K562 (cell line): ENCODE data around the gene P2RX2.

Source experiments
- TF ChIP-seq, protein P1 (sequence below), 3 experiments: fragments of 200-800 bp in 1 of 3; sonication (Bioruptor generic) in 1 of 3; sonication (generic) in 1 of 3; formaldehyde crosslinking in 1 of 3; IDR thresholded peaks; 2 replicates each; pipeline versions ENCODE4 v1.6.1 to v1.8.0; 2016 to 2022; ENCODE audit warnings: mild to moderate bottlenecking in 2 of 3, missing compliant biosample characterization in 2 of 3, missing genetic modification characterization in 2 of 3, missing genetic modification reagents in 1 of 3
- TF ChIP-seq, protein P2 (sequence below), 3 experiments: IDR thresholded peaks in 2 of 3; conservative IDR thresholded peaks in 1 of 3; 2 replicates each; pipeline ENCODE4 v1.5.1; 2011 to 2012; ENCODE audit warnings: low read length in 3 of 3, mild to moderate bottlenecking in 3 of 3, control low read depth in 2 of 3, improper control_type of control experiment in 1 of 3, inconsistent platforms in 1 of 3, low read depth in 1 of 3, mixed read lengths in 1 of 3, moderate library complexity in 1 of 3; ENCODE audit not compliant: insufficient read depth in 2 of 3

DNA sequence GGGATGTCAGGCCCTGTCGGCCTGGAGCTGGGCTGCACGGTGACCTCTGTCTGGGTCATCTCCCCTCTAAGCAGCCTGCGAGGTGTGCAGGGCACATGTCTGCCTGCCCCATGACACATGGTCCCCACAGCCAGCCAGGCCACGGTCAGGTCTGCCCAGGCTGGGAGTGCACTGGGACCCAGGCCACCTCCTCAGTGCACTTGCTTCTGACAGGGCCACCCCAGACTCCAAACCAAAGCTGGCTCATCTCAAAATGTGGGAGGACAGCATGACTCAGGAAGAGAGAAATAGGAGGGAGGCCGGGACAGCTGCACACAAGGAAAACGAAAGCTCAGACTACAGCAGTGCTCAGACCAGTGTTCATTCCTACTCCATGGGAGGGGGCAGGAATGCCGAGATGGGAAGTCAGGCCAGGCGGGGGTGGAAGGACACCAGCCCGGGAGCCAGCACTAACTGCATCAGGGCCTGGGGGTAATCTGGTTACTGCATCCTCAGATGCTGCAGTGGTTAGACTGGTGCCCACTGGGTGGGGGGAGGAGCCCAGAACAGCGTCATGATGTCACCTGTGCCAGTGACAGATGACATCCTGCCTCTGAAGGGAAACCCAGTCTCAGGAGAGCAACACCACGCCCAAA, 4.0 kb downstream of the P2RX2 start:
- TF ChIP-seq, protein P1, sequence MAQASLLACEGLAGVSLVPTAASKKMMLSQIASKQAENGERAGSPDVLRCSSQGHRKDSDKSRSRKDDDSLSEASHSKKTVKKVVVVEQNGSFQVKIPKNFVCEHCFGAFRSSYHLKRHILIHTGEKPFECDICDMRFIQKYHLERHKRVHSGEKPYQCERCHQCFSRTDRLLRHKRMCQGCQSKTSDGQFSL (CRISPR knock-in tag; IDR thresholded peaks at IDR 0.05), result no peak
- TF ChIP-seq, protein P1 (tag; IDR thresholded peaks at IDR 0.05), result no peak
- TF ChIP-seq, protein P2, sequence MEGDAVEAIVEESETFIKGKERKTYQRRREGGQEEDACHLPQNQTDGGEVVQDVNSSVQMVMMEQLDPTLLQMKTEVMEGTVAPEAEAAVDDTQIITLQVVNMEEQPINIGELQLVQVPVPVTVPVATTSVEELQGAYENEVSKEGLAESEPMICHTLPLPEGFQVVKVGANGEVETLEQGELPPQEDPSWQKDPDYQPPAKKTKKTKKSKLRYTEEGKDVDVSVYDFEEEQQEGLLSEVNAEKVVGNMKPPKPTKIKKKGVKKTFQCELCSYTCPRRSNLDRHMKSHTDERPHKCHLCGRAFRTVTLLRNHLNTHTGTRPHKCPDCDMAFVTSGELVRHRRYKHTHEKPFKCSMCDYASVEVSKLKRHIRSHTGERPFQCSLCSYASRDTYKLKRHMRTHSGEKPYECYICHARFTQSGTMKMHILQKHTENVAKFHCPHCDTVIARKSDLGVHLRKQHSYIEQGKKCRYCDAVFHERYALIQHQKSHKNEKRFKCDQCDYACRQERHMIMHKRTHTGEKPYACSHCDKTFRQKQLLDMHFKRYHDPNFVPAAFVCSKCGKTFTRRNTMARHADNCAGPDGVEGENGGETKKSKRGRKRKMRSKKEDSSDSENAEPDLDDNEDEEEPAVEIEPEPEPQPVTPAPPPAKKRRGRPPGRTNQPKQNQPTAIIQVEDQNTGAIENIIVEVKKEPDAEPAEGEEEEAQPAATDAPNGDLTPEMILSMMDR (IDR thresholded peaks at IDR 0.05 in 2 of 3, conservative IDR thresholded peaks at IDR 0.05 in 1 of 3; ENCODE audit: insufficient read depth in 2 of 3, low read depth in 1 of 3, low read length in 3 of 3), result no peak
